Stimulated activated CD4-positive, alpha-beta T cell treated with anti-CD3 and anti-CD28 coated beads, TNF-alpha, amount 100 ng/mL, for 24 hours (primary cell): ENCODE results near the gene CDH4.

Experiments
- DNase-seq, 3 experiments: peaks; one replicate each; pipeline ENCODE4 v3.0.0-alpha.2; 2020; ENCODE audit warnings: low read depth in 3 of 3

Gene CDH4

DNA sequence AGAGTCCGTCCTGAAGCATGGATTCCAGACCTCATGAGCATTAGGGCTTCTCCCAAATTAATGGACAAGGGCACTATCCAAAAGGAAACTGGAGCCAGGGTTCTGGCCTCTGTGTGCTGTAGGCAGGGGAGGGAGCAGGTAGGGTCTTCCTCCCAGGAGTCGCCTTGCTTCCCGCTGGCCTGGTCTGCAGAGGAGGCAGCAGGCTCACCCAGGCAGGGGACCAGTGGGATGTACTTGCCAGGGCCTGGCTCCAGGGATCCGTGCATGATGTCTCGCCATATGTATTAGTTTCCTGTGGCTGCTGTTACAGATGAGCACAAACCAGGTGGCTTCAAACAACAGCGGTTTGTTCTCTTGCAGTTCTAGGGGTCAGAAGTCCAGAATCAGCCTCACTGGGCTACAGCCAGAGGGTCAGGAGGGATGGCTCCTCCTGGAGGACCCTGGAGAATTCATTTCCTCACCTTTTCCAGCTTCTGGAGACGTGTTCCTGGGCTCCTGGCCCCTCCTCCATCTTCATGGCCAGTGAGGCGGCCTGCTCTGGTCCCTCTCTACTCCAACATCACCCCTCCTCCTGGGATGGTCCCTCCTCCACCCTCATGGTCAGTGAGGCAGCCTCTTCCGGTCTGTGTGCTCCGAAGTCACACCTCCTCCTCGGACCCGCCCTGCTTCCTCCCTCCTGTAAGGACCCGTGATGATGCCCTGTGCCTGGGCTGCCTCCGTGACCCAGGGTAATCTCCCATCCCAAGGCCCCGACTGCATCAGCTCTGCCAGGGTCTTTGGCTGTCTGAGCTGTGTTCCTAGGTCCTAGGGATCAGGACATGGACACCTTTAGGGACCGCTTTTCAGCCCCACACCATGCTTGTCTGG is 329.1 kb downstream of the CDH4 start:
- no peak for DNase-seq

DNA sequence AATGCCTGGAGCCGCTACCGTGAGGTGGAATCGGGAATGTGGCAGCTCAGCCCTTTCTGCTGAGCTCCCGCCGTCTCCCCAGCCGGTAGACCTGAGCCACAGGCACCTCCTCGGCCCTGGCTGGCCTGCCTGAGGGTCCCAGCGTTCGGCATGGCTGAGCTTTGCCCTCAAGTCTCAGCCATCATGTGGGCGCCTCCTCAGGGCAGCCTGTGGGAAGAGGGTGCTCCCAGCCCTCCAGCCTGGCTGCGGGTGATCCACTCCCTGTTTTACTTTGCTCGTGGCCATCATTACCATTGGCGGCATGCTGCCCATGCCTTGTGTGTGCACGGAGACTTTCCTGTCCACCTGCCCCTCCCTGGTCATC is 329.7 kb downstream of the CDH4 start:
- DNase-seq: no peak

DNA sequence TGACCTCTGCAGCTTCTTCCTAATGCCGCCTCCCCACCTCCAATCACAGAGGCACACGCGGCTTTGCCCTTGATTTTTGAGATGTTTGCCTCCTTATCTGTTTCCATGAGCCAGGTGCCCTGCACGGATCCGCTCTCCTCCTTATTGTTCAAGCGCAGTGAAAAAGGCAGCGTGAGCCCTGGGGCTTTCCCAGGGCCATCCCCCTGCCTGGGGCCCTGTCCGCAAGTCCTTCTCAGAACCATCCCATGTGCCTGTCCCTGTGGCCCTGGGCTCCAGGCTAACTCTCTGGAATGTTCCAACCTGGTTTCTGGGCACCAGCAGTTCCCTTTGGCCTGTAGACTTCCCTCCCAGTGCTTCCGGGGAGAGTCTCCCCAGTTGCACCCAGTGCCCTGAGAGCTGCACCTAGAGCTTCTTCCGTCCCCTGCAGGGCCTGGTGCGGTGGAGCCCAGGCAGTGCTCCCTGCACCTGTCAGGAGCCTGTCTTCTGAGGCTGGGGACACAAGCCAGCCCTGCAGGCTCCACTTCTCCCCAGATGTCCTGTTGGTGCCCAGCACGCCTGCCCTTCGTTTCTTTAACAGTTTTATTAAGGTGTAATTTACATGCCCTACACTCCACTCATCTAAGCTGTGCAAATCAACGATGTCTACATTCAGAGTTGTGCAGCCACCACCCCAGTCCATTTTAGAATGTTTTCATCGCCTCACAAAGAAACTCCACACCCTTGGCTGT is 330.3 kb downstream of the CDH4 start:
- DNase-seq: no peak

DNA sequence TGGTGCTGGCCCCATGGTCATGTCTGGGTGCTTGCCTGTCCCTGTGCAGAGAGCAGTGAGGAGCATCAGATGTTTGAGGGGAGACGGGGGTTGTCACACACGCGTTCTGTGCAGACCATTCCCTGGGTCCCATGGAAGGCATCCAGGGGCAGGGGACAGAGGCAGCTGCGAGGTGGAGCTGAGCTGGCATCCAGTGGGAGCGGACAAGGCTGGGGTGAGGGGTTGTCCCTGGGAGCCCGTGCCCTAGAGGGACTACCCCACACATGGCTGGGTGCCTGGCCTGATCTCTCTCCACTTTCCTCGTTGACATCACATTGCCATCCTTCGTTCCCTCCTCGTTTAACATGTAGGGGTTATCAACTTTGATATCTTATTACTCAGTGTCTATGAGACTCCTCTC is 331.3 kb downstream of the CDH4 start:
- DNase-seq: no peak

DNA sequence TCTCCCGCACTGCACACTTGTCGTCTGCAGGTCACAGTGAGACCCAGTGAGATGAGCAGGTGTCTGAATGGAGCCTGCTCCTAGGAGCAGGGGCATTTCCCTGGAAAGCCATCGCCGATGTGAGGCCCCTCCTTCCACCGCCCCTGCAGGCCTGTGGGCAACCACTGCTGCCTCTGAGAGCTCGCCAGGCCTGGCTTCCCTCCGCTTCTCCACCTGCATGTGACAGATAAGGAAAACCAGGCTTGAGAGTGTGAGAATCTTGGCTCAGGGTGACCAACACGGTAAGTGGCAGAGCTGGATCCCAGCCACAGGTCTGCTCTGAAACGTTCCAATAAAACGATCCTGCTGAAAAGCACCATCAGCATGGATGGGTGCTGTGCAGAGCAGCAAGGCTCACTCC is 332.8 kb downstream of the CDH4 start:
- DNase-seq: no peak

DNA sequence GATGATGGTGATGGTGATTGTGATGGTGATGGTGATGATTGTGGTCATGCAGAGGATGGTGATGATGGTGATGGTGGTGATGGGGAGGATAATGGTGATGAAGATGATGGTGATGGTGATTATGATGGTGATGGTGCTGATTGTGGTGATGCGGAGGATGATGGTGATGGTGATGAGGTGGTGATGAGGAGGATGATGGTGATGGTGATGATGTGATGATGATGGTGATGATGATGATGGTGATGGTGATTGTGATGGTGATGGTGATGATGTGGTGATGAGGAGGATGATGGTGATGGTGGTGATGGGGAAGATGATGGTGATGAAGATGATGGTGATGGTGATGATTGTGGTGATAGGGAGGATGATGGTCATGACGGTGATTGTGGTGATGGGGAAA is 333.7 kb downstream of the CDH4 start:
- DNase-seq: no peak

DNA sequence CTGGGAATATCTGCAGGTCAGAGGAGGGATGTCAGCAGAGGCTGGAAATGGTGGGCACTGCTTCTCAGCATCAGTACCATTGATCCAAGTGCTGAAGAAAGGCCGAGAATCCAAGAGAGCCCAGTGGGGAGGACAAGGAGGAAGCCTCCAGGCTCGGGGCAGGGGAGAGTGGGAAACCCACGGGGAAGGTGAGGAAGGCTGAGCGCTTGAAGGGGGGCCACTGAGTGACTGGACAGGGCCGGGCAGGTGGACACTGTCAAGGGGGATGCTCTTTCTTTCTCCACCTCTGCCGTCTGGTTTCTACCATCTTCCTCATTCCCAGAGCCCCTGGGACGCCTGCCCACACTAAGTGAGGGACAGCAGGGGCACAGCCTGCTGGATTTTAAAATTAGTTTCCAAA is 335.0 kb downstream of the CDH4 start:
- no peak for DNase-seq

DNA sequence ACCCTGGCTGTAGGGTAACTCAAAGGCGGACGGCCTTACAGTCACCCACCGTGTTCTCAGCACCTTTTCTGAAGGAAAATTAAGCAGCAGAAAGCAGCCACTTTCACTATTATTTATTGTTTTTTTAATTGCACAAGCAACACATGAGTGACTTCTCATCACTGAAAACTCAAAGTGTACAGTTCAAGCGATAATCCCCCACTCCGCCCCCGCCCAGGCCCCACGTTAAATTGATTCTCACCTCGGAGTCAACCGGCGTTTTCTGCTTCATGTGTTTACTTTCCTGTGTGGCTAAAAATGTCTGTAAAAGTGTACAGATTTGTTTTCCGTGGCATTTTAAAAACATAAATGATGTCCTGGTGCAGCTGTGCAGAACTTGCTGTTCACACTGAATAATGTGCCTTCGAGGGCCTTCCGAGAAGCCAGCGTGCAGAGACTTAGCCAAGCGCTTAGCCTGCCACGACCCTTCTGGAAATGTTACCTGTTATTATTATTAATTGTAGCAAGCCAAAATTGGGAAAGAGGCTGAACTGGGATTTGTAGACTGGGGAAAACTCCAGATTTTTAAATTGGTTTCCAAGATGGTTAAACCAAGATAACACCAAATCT is 335.7 kb downstream of the CDH4 start:
- no peak for DNase-seq

DNA sequence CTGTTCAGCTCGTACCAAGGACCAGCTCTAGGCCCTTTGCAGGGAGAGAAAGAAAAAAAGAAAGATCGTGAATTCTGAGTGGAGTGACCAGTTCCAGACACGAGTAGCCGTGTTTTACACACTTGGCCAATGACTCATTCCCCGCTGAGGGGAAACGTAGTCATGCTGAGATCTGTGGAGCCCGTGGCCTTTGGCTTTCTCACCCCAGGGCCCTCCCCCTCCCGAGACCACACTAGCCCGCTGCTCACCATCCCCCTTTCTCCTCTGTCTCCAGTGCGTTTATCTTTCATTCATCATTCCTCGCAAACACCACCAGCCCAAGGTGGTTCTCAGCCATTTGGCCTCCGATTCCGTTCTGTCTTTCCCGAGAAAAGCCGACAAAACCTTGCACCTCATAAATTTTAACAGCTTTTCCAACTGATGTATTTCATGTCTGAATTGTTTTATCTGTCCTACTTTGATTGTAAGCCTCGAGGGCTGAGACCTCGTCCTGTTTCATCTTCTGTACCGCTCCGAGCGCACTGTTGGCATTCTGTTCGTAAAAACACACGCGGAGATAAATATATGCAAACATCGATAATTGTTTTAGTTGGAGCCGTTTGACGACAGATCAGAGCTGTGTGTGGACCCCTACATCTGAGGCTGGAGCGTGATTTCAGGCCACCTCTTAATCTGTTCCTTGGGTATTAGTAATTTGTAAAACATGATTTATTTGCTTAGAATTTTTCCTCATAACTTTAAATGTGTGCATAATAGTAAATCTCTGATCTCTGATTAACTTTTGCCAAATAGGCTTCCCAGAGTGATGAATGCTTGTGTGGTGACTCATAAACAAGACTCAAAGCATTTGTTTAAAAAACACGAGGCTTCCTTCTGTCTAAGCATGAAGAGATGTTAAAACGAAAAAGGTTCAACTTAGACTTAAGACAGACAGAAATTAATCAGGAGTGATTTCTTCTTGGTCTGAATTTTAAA is 336.6 kb downstream of the CDH4 start:
- DNase-seq: no peak

DNA sequence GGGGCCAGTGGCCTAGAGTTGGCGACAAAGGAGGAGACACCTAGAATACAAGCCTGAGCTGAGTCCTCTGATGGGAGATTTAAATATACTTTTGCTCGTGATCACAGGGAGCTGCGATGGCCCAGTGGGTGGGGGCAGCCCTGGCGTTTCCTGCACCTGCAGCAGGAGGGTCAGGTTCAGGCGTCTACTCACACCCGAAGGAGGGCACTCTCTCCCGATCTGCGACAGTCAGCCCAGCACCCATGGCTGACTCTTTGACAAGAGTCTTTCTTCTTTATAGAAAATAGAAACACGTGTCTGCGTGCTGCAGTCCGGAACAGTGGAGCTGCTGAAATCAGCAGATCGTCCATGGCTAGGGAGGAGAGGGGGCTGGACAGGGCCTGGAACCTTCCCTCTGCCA is 338.2 kb downstream of the CDH4 start:
- no peak for DNase-seq

DNA sequence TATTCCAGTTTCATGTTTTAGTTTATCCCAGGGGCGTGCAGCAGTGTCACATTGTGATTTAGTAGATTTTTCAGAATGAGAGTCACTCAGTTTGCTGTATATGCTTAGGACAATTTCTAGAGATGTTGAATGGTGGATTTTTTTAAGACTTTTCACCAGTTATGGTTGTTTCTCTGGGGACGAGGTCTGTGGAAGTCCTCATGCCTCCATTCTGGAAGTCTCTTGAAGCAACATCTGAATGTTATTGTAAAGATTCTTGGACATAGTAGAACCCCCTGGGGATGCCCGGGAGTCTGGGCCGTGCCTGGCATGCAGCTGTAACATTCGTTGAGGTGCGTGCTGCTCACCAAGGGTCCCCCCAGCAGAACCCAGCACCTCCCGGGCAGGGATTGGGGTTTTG is 341.5 kb downstream of the CDH4 start:
- no peak for DNase-seq

DNA sequence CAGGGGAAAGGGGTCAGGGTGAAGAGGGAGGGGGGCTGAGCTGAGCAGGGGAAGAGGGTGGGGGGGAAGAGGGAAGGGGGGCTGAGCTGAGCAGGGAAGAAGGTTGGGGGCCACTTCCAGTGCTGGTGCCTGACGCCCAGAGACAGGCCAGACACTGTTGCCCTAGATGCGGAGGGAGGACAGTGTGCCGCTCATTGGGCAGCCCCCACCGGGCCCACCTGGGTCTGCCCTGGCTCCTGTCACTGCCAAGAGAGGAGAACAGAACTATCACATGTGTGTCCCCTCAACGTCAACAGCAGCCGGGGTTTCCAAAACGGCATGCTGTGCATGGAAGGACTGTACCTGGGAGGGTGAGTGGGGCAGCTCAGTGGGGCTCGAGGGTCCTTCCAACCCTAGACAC is 342.1 kb downstream of the CDH4 start:
- DNase-seq: no peak

DNA sequence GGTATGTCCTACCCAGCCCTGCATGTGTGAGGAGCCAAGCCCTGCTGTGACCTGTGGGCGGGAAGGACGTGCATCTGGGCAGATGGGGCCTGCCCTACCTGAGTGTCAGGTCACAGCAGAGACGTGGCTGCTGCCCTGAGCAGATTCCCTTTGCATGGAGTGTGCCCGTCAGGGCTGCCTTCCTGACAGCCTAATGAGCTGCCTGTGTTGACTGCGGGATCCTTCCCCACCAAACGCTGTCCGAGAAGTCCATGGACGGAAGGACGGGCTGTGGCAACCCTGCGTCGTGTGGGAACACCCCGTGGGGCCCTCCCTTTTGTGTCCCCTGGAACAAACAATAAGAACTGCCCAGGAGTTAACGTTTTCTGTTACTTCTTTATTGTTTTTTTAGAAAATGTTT is 343.2 kb downstream of the CDH4 start:
- DNase-seq: no peak

DNA sequence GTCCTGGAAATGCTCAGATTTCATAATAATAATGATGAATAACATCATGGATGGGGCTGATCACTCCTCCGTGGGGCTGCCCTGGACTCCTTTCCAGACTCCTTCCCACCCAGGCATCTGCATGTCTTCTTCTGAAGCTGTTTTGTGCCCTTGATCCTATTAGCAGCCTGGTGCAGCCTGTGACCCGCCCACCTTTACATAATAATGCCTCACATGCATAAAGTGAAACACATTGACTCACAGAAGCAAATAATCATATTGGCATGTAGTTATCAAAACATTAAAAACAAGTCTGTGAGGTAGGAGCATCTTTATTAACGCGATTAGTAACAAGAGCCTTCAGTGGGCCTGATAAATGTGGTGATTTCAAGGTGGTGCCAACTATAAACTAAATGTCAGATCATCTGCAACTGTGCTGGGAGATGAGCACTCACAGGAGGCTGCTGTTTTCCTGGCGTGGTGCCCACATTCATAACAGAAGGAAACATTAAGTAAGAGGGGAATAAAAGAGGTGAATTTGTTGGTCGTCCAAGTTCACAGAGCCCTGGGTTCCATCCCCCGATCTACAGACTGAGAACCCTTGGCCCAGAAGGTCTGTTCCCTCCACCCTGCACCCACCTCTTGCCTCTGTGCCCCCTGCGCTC is 344.7 kb downstream of the CDH4 start:
- no peak for DNase-seq

DNA sequence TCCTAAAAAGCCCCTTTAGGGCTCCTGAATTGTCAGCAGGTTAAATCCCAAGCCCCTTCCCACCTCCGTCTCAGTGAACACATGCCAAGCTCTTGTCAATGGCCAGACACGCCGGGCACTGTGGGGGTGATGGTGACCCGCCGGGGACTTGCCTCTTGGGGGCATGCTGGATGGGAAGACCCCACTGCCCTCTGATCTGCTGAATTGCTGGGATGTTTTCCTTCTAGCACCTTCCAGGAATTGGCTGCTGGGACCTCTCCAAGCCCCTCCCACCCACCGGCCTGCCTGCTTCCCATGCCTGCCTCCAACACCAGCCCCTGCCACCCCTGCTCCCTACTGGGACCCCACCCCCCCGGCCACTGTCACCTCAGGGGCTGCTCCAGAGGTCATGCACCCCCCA is 345.9 kb downstream of the CDH4 start:
- no peak for DNase-seq

DNA sequence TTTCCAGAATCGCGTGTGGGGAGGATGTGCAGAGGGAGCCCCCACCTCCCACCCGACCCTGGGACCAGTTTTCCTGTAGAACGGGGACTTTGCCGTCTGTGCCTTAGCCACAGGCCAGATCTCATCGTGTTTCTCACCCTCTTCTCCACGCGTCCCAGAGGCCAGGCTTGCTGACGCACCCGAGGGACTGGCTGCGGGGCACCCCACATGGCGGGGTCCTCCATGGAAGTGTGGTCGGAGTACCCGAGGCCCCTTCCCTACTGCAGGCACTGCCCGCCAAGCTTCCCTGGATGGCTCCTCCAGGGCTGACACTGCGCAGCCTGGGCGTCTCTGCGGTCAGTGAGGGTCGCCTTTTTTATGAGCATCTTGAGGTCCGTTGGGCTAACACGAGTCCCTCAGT is 346.5 kb downstream of the CDH4 start:
- no peak for DNase-seq

DNA sequence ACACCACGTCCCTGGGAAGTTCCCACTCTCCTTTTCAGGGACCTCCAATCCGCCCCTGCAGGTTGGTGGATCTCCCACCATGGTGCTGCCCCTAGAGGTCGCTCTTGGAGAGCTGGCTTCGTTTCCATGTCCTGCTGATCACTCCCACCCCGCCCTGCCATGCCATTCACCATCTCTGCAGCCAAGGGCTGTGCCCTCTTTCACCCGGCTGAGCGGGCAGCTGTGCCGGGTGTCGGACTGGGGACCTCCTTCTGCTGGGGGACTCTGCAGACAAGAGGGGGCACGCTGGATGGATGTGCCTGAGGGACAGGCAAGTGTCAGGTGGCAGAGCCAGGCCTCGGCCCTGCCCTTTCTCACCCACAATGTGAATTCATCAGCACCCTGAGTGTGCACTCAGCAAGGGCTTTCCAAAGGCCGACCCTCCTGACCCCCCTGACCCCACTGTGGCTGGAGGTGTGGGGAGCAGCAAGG is 347.0 kb downstream of the CDH4 start:
- no peak for DNase-seq

DNA sequence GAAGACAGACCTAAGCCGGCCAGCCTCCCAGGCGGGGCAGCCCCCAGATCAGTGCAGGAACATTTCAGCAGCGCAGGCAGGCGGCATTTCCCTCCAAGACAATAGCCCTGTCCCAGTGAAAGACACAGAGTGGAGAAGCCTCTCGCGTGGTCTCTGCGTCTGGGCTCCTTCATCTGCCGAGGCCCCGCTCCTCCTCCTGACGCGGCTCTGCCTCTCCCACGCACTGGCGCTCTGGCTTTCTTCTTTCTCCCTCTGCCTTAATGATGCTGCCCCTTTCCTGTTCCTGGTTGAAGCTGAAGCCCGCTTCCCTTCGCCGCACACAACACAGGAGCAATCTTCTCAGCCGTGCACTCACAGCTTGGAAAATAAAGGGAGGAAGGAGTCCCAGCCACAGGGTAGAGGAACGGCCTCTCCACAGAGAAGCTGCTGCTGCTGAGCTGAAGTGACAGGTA is 347.5 kb downstream of the CDH4 start:
- no peak for DNase-seq

DNA sequence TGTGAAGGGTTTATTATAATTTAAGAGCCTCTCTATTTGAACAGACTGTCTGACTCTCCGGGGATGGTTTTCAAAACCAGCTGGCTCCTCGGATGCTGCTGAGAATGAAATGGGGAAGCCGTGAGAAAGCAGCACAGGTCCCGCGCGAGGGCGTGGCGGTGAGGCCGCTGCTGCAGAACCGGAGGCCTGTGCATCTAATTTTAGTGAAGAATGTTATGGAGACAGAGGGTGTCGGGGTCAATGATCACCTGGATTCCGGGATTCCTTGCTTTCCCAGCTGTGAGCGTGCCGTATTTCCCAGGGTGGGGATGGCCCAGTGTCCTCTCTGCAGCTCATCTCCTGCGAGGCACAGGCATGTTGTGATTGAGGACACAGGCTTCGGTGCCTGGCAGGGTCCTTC is 348.0 kb downstream of the CDH4 start:
- DNase-seq: no peak

DNA sequence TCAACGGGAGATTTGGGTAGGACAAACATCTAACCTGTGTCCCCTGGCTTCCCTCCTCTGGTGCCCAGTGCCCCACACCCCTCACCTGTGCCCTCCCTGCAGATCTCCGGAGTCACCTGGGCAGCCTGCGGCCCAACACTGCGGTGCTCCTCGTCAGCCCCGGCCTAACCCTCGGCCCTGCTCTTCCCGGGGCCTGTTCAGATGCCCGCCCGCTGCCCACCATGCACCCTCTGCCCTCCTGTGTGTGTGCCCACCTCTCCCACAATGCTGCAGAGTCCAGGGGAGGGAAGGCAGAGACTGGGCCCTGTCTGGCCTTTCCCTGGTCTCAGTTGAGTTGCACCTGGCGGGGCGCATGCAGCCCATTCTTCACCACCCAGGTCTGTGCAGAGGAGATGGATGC is 349.3 kb downstream of the CDH4 start:
- no peak for DNase-seq

DNA sequence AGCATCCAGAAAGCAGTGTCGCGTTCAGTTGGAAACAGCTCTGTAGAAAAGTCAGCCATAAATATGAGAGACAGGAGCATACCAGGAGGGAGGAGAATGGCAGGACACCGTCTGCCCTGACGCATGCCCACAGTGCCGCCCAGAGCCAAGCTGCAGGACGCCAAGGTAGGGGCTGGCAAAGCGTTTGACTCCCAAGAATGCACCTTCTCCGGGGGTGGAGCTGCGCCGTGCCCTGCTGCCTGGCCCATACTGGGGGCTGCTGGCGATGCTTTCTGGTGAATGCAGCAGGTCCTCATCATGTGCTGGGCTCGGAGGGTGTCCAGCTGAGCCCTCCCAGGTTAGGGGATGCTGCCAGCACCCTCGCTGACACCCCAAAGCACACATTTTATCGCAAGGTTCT is 349.8 kb downstream of the CDH4 start:
- DNase-seq: no peak
